H1 (cell line): ENCODE results near the gene LMX1B. TPM values are rescaled to one million over a fixed set of nuclear protein-coding genes. Genes with fewer than 3 reads are reported as not detected.

Source experiments
- CTCF ChIA-PET: fragments of 300-600 bp; sonication (Branson Sonifier 250); formaldehyde crosslinking; loops from one replicate; lab custom pipeline; 2021; ENCODE audit not compliant: partially characterized antibody; lab: Charles Lee
- POLR2A ChIA-PET: fragments of 300-600 bp; sonication (Branson Sonifier 250); formaldehyde crosslinking; loops from one replicate; lab custom pipeline; 2021; ENCODE audit warnings: inconsistent platforms; ENCODE audit not compliant: partially characterized antibody; lab: Charles Lee
- DNase-seq, 2 experiments: peaks; one replicate each; pipeline versions ENCODE4 v3.0.0 to v3.0.0-alpha.2; 2010 to 2022; ENCODE audit warnings: low spot score in 2 of 2, low read depth in 1 of 2, mixed read lengths in 1 of 2
- FAIRE-seq: peaks from 2 replicates; lab custom pipeline; 2011; peaks lifted over from hg19 to GRCh38; lab: Jason Lieb, UNC
- H2AFZ ChIP-seq: 2 replicates; pipeline ENCODE4 v1.8.1; 2012; ENCODE audit warnings: low read length, inconsistent platforms
- H2AK5ac ChIP-seq: 2 replicates; pipeline ENCODE4 v1.6.1; 2013; ENCODE audit warnings: low read depth, low read length
- H2BK120ac ChIP-seq: replicated peaks from 2 replicates; pipeline ENCODE3; 2013; ENCODE audit warnings: low read depth, low read length, inconsistent platforms
- H2BK12ac ChIP-seq: 2 replicates; pipeline ENCODE4 v1.6.1; 2013; ENCODE audit warnings: low read depth, low read length
- H2BK15ac ChIP-seq: 2 replicates; pipeline ENCODE4 v1.6.1; 2013; ENCODE audit warnings: low read length
- H2BK20ac ChIP-seq: 2 replicates; pipeline ENCODE4 v1.6.1; 2013; ENCODE audit warnings: low read length
- H2BK5ac ChIP-seq: 2 replicates; pipeline ENCODE4 v1.6.1; 2013; ENCODE audit warnings: low read depth, low read length
- H3K14ac ChIP-seq: 2 replicates; pipeline ENCODE4 v1.6.1; 2013; ENCODE audit warnings: inconsistent platforms; ENCODE audit not compliant: insufficient read length
- H3K18ac ChIP-seq: 2 replicates; pipeline ENCODE4 v1.6.1; 2013; ENCODE audit warnings: low read length; ENCODE audit errors: extremely low read depth
- H3K23ac ChIP-seq: 2 replicates; pipeline ENCODE4 v1.6.1; 2013; ENCODE audit warnings: inconsistent platforms; ENCODE audit not compliant: insufficient read length
- H3K23me2 ChIP-seq: 2 replicates; pipeline ENCODE4 v1.6.1; 2013; ENCODE audit warnings: low read depth, low read length
- H3K27ac ChIP-seq: 2 replicates; pipeline ENCODE4 v1.6.1; 2011; ENCODE audit warnings: low read depth, low read length, inconsistent platforms
- H3K27me3 ChIP-seq, 4 experiments: replicated peaks in 1 of 4; 1 replicate in 1 of 4; 2 replicates in 3 of 4; pipeline versions ENCODE4 v1.6.1 to v1.8.1; 2011 to 2013; ENCODE audit warnings: low read length in 3 of 4, mild to moderate bottlenecking in 3 of 4, inconsistent platforms in 2 of 4, mixed read lengths in 2 of 4, moderate library complexity in 1 of 4; ENCODE audit not compliant: control insufficient read depth in 3 of 4, insufficient read depth in 3 of 4; ENCODE audit errors: extremely low read depth in 1 of 4
- H3K36me3 ChIP-seq, 4 experiments: 2 replicates each; pipeline versions ENCODE4 v1.6.1 to v1.8.1; 2011 to 2013; ENCODE audit warnings: mild to moderate bottlenecking in 4 of 4, low read length in 3 of 4, moderate library complexity in 2 of 4, control low read depth in 1 of 4, inconsistent platforms in 1 of 4; ENCODE audit not compliant: insufficient read depth in 4 of 4, control insufficient read depth in 2 of 4
- H3K4ac ChIP-seq: replicated peaks from 2 replicates; pipeline ENCODE3; 2013; ENCODE audit warnings: low read length, low read depth, mixed read lengths, inconsistent platforms; ENCODE audit not compliant: insufficient read length
- H3K4me1 ChIP-seq, 4 experiments: replicated peaks in 1 of 4; 1 replicate in 1 of 4; 2 replicates in 3 of 4; pipeline versions ENCODE4 v1.6.1 to v1.8.1; 2011 to 2013; ENCODE audit warnings: low read length in 3 of 4, inconsistent platforms in 2 of 4, mixed read lengths in 1 of 4; ENCODE audit not compliant: insufficient read depth in 4 of 4, control insufficient read depth in 3 of 4
- H3K4me2 ChIP-seq, 2 experiments: 2 replicates each; pipeline versions ENCODE4 v1.6.1 to v1.8.1; 2011 to 2013; ENCODE audit warnings: low read depth in 2 of 2, low read length in 2 of 2, control low read depth in 1 of 2, inconsistent platforms in 1 of 2, mild to moderate bottlenecking in 1 of 2; ENCODE audit not compliant: insufficient read depth in 1 of 2
- H3K4me3 ChIP-seq, 4 experiments: fragments of 200-600, 300-600 bp in 1 of 4; sonication (generic), shearing (Covaris generic), sonication (Bioruptor Twin) in 1 of 4; 2 replicates each; pipeline versions ENCODE4 v1.5.1 to v1.8.1; 2011 to 2016; ENCODE audit warnings: low read length in 4 of 4, low read depth in 3 of 4, control low read depth in 2 of 4, inconsistent platforms in 2 of 4, mild to moderate bottlenecking in 2 of 4, mixed read lengths in 1 of 4, moderate library complexity in 1 of 4; ENCODE audit not compliant: insufficient read depth in 2 of 4; ENCODE audit errors: extremely low read depth in 1 of 4
- H3K56ac ChIP-seq: replicated peaks from 2 replicates; pipeline ENCODE3; 2013; ENCODE audit warnings: low read depth, mild to moderate bottlenecking, mixed read lengths, low read length, inconsistent platforms; ENCODE audit not compliant: insufficient read length
- H3K79me1 ChIP-seq: 2 replicates; pipeline ENCODE4 v1.6.1; 2013; ENCODE audit warnings: low read depth, low read length, control low read depth
- H3K79me2 ChIP-seq, 2 experiments: 2 replicates each; pipeline versions ENCODE4 v1.6.1 to v1.8.1; 2012 to 2013; ENCODE audit warnings: low read length in 2 of 2, mild to moderate bottlenecking in 2 of 2, inconsistent platforms in 1 of 2; ENCODE audit not compliant: insufficient read depth in 2 of 2, control insufficient read depth in 1 of 2
- H3K9ac ChIP-seq, 4 experiments: replicated peaks in 1 of 4; 1 replicate in 1 of 4; 2 replicates in 3 of 4; pipeline versions ENCODE4 v1.6.1 to v1.8.1; 2011 to 2013; ENCODE audit warnings: low read depth in 3 of 4, low read length in 3 of 4, control low read depth in 2 of 4, mild to moderate bottlenecking in 2 of 4, moderate library complexity in 2 of 4, inconsistent platforms in 1 of 4; ENCODE audit errors: extremely low read depth in 1 of 4
- H3K9me3 ChIP-seq, 2 experiments: 2 replicates each; pipeline versions ENCODE4 v1.6.1 to v1.8.1; 2012 to 2013; ENCODE audit warnings: mild to moderate bottlenecking in 2 of 2, moderate library complexity in 2 of 2, control low read depth in 1 of 2, inconsistent platforms in 1 of 2, low read depth in 1 of 2, low read length in 1 of 2, mixed read lengths in 1 of 2; ENCODE audit not compliant: insufficient read depth in 2 of 2
- H4K20me1 ChIP-seq, 2 experiments: replicated peaks in 1 of 2; 2 replicates each; pipeline versions ENCODE3 to v1.8.1; 2011 to 2013; ENCODE audit warnings: inconsistent platforms in 2 of 2, low read length in 2 of 2, mild to moderate bottlenecking in 1 of 2; ENCODE audit not compliant: insufficient read depth in 2 of 2, control insufficient read depth in 1 of 2
- H4K5ac ChIP-seq: 2 replicates; pipeline ENCODE4 v1.6.1; 2013; ENCODE audit warnings: low read length, low read depth, mixed read lengths, inconsistent platforms; ENCODE audit not compliant: insufficient read length
- H4K8ac ChIP-seq: 2 replicates; pipeline ENCODE4 v1.8.0; 2013; ENCODE audit warnings: mild to moderate bottlenecking, moderate library complexity, low read length, inconsistent platforms; ENCODE audit not compliant: insufficient read depth; ENCODE audit errors: extremely low read depth
- H4K91ac ChIP-seq: replicated peaks from 2 replicates; pipeline ENCODE3; 2013; ENCODE audit warnings: low read length, mixed read lengths, inconsistent platforms; ENCODE audit not compliant: insufficient read length
- BRCA1 ChIP-seq: IDR thresholded peaks from 2 replicates; pipeline ENCODE4 v1.6.1; 2012; ENCODE audit warnings: low read depth, low read length, improper control_type of control experiment
- HDAC2 ChIP-seq, 2 experiments: fragments of 300-600 bp in 1 of 2; sonication (generic) in 1 of 2; IDR thresholded peaks; 2 replicates each; pipeline ENCODE4 v1.6.1; 2011 to 2012; ENCODE audit warnings: low read depth in 2 of 2, low read length in 2 of 2, mild to moderate bottlenecking in 2 of 2, moderate library complexity in 2 of 2, borderline replicate concordance in 1 of 2, inconsistent platforms in 1 of 2
- JUND ChIP-seq: IDR thresholded peaks from 2 replicates; pipeline ENCODE4 v1.6.1; 2011; ENCODE audit warnings: mild to moderate bottlenecking, improper control_type of control experiment, low read length
- ZNF274 ChIP-seq: IDR thresholded peaks from 2 replicates; pipeline ENCODE4 v1.7.0; 2012; ENCODE audit warnings: low read length, borderline replicate concordance; ENCODE audit errors: extremely low read depth
- WGBS, 2 experiments: shearing (Covaris generic) in 1 of 2; methylation state at CpG; one replicate each; pipeline versions ENCODE4 v1.1.6 to v1.1.7; 2013 to 2015; ENCODE audit warnings: low lambda C conversion rate in 2 of 2, mixed read lengths in 2 of 2, inconsistent platforms in 1 of 2, low coverage in 1 of 2, missing lambda C conversion rate in 1 of 2; ENCODE audit not compliant: insufficient replicate concordance in 2 of 2, insufficient coverage in 1 of 2, insufficient read length in 1 of 2; ENCODE audit errors: extremely low coverage in 1 of 2, missing lambda C conversion rate in 1 of 2; 5-methylcytosine and 5-hydroxymethylcytosine counted together
- polyA plus RNA-seq, 7 experiments: library from polyadenylated mRNA; depleted of rRNA in 3 of 7; stranded (reverse) in 5 of 7; unstranded in 2 of 7; fragments of >200 nt in 5 of 7; fragments of 200-250 nt in 2 of 7; gene quantifications; 1 replicate in 5 of 7; 2 replicates in 1 of 7; 4 replicates in 1 of 7; pipeline versions ENCODE4 v1.2.1 to v1.2.3, GENCODE V29; 2011 to 2013; ENCODE audit warnings: missing spikeins in 2 of 7, mixed read lengths in 2 of 7
- total RNA-seq: library from RNA; stranded (reverse); fragmentation: NEBNext Ultra II Directional; extraction: Animal tissue kit (Norgen Biotek cat#: 25700); gene quantifications from 2 replicates; pipeline ENCODE4 v1.2.1, GENCODE V29; 2021
- TF ChIP-seq, protein P1 (sequence below): IDR thresholded peaks from 2 replicates; pipeline ENCODE4 v1.6.1; 2012; ENCODE audit warnings: low read length, inconsistent platforms

Gene LMX1B
- total and polyA plus RNA-seq, 2 of the 8 experiments (the other 6 are each of a cell fraction or from before 2014, with no cell fraction given): 0.09 to 0.37 TPM

DNA sequence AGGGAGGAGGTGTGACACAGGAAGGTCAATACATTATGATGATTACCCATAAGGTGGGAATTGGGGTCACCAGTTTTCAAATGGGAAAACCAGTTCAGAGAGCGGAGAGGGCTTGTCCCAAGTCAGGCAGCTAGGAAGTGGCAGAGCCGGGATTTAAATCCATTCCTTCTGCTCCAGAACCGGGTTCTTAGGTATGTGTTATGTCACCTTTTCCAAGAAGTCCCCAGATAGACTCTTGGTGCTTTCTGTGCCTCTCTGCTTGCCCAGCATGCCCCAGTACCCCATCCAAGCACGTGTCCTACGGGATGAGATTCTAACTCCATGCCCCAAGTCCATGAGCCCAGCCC, 69.9 kb downstream of the LMX1B start:
- Histone ChIP-seq H3K18ac (peak overlapping the region; percentile 54), H3K14ac (no peak overlapping the region), H2BK20ac (peak overlapping the region; percentile 55; the same call in 1 of the 2 replicates), H2BK5ac (no peak overlapping the region), H3K4me3 (peak overlapping the region in 1 of 4 experiments; percentile 49; a peak in 1 of 8 replicates), H3K56ac (no peak overlapping the region), H2AK5ac (no peak overlapping the region; the same call in 1 of the 2 replicates), H4K8ac (no peak overlapping the region), H3K23me2 (peaks cover 6% of the 10 kb centered on the region; the same call in 1 of the 2 replicates), H3K4me1 (peaks cover 0 to 24% (median 6%) of the 10 kb centered on the region in 4 experiments; a peak in 6 of 7 replicates), H2BK120ac (no peak overlapping the region), H2BK12ac (peak overlapping the region; percentile 53; the same call in 1 of the 2 replicates), H4K91ac (no peak overlapping the region), H3K27me3 (peaks cover 14 to 61% (median 48%) of the 10 kb centered on the region in 4 experiments), H3K9ac (no peak overlapping the region), H2BK15ac (peak overlapping the region; percentile 88; the same call in 1 of the 2 replicates), H2AFZ (no peak overlapping the region), H3K4me2 (peak overlapping the region; percentile 34 to 59; a peak in 3 of 4 replicates), H3K79me1 (no peaks in the 10 kb centered on the region), H3K4ac (no peak overlapping the region), H3K36me3 (no peaks in the 10 kb centered on the region), H3K9me3 (no peaks in the 10 kb centered on the region), H3K79me2 (no peaks in the 10 kb centered on the region), H4K20me1 (no peaks in the 10 kb centered on the region), H4K5ac (no peak overlapping the region), H3K23ac (no peak overlapping the region), H3K27ac (no peak overlapping the region)
- no peak for TF ChIP-seq BRCA1
- TF ChIP-seq, protein P1, sequence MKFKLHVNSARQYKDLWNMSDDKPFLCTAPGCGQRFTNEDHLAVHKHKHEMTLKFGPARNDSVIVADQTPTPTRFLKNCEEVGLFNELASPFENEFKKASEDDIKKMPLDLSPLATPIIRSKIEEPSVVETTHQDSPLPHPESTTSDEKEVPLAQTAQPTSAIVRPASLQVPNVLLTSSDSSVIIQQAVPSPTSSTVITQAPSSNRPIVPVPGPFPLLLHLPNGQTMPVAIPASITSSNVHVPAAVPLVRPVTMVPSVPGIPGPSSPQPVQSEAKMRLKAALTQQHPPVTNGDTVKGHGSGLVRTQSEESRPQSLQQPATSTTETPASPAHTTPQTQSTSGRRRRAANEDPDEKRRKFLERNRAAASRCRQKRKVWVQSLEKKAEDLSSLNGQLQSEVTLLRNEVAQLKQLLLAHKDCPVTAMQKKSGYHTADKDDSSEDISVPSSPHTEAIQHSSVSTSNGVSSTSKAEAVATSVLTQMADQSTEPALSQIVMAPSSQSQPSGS: no peak
- TF ChIP-seq HDAC2 (IDR thresholded peaks at IDR 0.05; ENCODE audit: borderline replicate concordance in 1 of 2, low read depth in 2 of 2, low read length in 2 of 2): no peak
- TF ChIP-seq ZNF274: no peak
- TF ChIP-seq JUND: no peak
- ChIA-PET POLR2A (interaction anchor here (1.1 kb wide), 1 partner anchor 72 kb away, joined by 3 read pairs; no protein-coding TSS in a partner anchor), CTCF (interaction anchor here (0.6 to 23.0 kb wide), 9 partner anchors 11 to 1499 kb away, joined by 3 to 323 read pairs (median 6); no protein-coding TSS in a partner anchor)
- no peak for DNase-seq
- 70% methylated on average over 5 of the region's 5 CpGs; no CpG with 5 or more reads in 1 of the 2 experiments for WGBS, 2 experiments
- no peak for FAIRE-seq
